GM12878 (cell line): ENCODE data around the gene KLRF1.

Experiments
- CTCF ChIP-seq, 3 experiments: IDR thresholded peaks in 2 of 3; conservative IDR thresholded peaks in 1 of 3; 2 replicates each; pipeline ENCODE4 v1.5.1; 2011; ENCODE audit warnings: low read depth in 3 of 3, low read length in 3 of 3, mild to moderate bottlenecking in 3 of 3, control low read depth in 2 of 3, moderate library complexity in 2 of 3, inconsistent platforms in 1 of 3, mixed read lengths in 1 of 3; ENCODE audit not compliant: control insufficient read depth in 2 of 3, insufficient read depth in 1 of 3; ENCODE audit errors: extremely low read depth in 1 of 3
- EZH2 ChIP-seq: IDR thresholded peaks from 2 replicates; pipeline ENCODE4 v1.6.1; 2012; ENCODE audit warnings: low read depth, mild to moderate bottlenecking, control low read depth, inconsistent platforms, low read length, borderline replicate concordance; ENCODE audit not compliant: control insufficient read depth
- KLF5 ChIP-seq: fragments of 450-650 bp; IDR thresholded peaks from 2 replicates; pipeline ENCODE4 v1.6.1; 2014; ENCODE audit warnings: mild to moderate bottlenecking; ENCODE audit not compliant: partially characterized antibody
- PAX5 ChIP-seq: IDR thresholded peaks from 2 replicates; pipeline ENCODE4 v1.6.1; 2011; ENCODE audit warnings: low read depth, low read length, borderline replicate concordance
- POLR2A ChIP-seq: IDR thresholded peaks from 2 replicates; pipeline ENCODE4 v1.6.1; 2011; ENCODE audit warnings: low read depth, mild to moderate bottlenecking, low read length
- SIN3A ChIP-seq: IDR thresholded peaks from 2 replicates; pipeline ENCODE4 v1.6.1; 2012; ENCODE audit warnings: low read depth, low read length, improper control_type of control experiment
- TCF12 ChIP-seq: IDR thresholded peaks from 2 replicates; pipeline ENCODE4 v1.6.1; 2011; ENCODE audit warnings: low read depth, mild to moderate bottlenecking, low read length

- TF ChIP-seq POLR2A = no peak
- TF ChIP-seq TCF12 = no peak
- TF ChIP-seq SIN3A = no peak
- no peak for TF ChIP-seq PAX5
- no peak for TF ChIP-seq KLF5
- no peak for TF ChIP-seq CTCF (IDR thresholded peaks at IDR 0.05 in 2 of 3, conservative IDR thresholded peaks at IDR 0.05 in 1 of 3; ENCODE audit: control insufficient read depth in 2 of 3, extremely low read depth in 1 of 3, insufficient read depth in 1 of 3, low read depth in 3 of 3, low read length in 3 of 3)
- TF ChIP-seq EZH2 = no peak
These were observed 40.3 kb upstream of the KLRF1 start for GRCh38 chr12:9786726-9787717.
